HG02973 (cell line): ENCODE data around the gene SLC35F1.

Experiments
- ATAC-seq: cut with Tn5 transposase; IDR thresholded peaks from one replicate; pipeline ENCODE4 v1.9.1; 2021; ENCODE audit warnings: moderate library complexity; ENCODE audit not compliant: unreplicated experiment

SLC35F1 gene

GRCh38 chr6:118103381-118104146 is 196.5 kb downstream of the SLC35F1 start:
- no peak for ATAC-seq

DNA sequence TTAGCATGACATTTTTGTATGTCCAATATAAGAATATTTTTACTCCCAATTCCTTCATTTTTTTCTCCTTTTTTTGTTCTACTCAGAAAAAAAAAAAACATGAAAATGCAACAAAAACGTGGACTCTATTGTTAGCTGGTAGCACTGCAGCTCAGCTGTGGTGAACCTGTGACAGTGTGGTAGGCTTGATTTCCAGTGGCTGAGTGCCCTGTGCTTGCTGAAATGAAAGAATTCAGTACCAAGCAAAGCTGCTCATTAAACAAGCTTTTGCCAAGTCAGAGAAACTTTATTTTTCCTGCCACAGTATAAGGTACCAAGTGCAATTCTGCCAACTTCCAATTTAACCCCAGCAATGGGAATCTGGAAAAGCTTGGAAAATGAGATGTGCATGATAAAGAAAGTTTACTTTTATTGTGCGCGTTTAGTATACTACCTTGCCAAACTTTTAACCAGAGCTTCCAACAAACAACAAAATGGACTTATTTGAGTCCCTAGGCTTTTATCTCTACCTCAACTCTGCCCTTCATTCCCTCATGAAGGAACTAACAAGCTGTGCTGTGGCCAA is 215.2 kb downstream of the SLC35F1 start:
- ATAC-seq, result no peak

- ATAC-seq, result no peak
These were observed 215.7 kb downstream of the SLC35F1 start for GRCh38 chr6:118122801-118123200.

GRCh38 chr6:118123503-118124037 is 216.5 kb downstream of the SLC35F1 start:
- ATAC-seq, result no peak

DNA sequence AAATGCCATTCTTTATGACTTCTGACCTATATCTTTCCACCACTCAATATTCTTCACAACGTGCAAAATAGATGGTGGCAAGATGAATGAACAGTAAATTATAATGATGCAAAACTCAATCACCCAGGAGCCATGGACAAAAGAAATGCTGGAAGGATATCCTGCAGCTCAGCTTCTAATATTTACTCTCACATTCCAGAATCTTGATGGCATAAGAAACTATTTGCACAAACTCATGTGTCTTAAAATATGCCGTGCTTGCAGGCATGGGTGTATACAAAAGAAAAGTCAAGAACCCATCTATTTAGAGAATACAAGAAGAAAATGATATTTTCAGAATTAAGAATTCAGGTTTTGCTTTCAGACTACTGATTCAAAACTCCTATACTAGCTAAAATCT is 217.8 kb downstream of the SLC35F1 start:
- no peak for ATAC-seq

GRCh38 chr6:118128755-118129154 is 221.7 kb downstream of the SLC35F1 start:
- no peak for ATAC-seq

GRCh38 chr6:118134206-118134605 is 227.1 kb downstream of the SLC35F1 start:
- ATAC-seq, result no peak

DNA sequence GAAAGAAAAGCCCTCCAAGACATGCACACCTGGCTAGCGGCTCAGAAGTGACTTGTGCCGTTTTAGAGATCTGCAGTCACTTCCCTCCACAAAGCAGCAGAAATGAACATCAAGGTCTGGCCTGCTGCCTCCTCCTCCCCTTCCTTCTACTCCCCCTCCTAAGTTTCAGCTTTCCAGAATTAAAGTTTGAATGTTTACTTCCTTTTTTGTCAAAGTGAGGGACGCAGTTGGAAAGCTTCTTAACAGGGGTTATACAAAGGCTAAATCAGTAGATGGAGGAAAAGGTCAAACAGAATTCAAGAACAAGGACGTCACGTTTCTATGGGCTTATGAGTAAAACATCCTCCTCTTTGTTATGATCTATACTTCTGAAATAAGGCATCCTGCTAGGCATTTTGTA is 227.7 kb downstream of the SLC35F1 start:
- no peak for ATAC-seq

DNA sequence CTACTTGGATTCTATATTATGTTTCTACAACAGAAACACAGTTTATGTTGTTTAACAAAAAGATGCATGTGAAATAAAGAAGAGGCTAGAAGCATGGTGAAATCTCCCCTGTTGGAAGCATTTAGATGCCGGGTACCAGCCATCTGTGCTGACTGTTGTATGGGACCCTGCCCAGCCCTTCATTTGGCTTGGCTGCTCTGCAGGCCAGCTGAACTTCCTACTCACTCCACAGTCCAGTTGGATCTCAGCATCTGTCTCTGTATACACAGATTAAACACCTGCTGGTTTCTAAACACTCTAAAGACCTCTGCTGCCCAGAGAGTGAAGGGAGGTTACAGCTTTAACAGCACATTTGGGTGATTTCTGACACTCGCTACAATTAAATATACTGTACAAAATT is 228.3 kb downstream of the SLC35F1 start:
- ATAC-seq, result no peak

- no peak for ATAC-seq
These were observed 234.1 kb downstream of the SLC35F1 start for GRCh38 chr6:118141211-118141610.

GRCh38 chr6:118146584-118146983 is 239.5 kb downstream of the SLC35F1 start:
- no peak for ATAC-seq

GRCh38 chr6:118147511-118147910 is 240.4 kb downstream of the SLC35F1 start:
- ATAC-seq, result no peak

GRCh38 chr6:118148561-118148960 is 241.5 kb downstream of the SLC35F1 start:
- ATAC-seq, result no peak

- ATAC-seq, result no peak
These were observed 245.5 kb downstream of the SLC35F1 start for GRCh38 chr6:118152524-118152923.

- ATAC-seq, result no peak
These were observed 254.3 kb downstream of the SLC35F1 start for GRCh38 chr6:118161343-118161742.

GRCh38 chr6:118163542-118163941 is 256.5 kb downstream of the SLC35F1 start:
- no peak for ATAC-seq

GRCh38 chr6:118165500-118165899 is 258.4 kb downstream of the SLC35F1 start:
- ATAC-seq, result no peak

DNA sequence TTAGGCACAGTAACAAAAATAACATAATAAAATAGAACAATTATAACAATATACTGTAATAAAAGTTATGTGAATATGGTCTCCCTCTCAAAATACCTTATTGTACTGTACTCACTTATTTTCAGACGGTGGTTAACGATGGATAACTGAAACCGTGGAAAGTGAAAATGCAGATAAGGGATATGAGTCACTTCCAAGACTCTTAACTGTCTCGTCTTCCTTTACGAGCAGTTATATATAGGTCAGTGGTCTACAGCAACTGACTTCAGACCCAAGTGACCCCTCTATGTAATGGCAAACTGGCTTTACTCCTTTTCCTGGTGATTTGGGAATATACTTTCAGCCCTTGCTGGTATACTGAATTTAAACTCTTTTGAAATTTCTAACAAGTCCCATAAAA is 261.4 kb downstream of the SLC35F1 start:
- no peak for ATAC-seq

DNA sequence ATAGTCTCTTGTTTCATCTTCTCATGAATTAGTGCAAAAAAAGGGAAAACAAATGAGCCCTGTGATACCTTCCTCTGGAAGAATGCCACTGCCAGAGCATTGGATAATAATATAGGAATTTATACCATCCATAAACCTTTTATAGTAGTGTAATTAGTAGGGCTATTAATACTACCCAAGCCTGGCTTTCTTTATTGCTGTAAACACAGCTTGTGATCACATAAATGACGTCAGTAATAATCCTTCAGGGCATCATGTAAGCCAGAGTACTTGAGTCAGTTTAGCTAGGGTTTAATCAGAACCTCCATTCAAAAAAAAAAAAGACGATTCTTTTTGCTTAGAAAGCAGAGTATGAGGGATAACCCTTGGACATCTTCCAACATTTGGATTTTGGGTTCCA is 264.8 kb downstream of the SLC35F1 start:
- no peak for ATAC-seq

DNA sequence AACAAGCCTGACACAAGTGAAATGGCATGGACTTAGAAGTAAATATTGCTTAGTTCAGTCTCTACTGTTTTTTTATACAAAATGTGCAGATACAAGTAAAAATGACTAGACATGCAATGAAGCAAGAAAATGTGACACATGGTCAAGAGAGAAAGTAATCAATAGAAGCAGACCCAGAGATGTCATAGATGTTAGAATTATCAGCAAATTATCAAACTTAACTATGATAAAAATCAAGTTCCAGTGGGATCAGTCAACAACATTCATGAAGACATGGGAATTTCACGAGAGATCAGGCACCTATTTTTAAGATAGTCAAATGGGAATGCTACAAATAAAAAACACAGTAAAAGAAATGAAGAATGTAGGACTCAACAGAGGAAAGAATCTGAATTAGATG is 267.0 kb downstream of the SLC35F1 start:
- ATAC-seq, result no peak

- no peak for ATAC-seq
These were observed 270.7 kb downstream of the SLC35F1 start for GRCh38 chr6:118177720-118178119.

- no peak for ATAC-seq
These were observed 272.0 kb downstream of the SLC35F1 start for GRCh38 chr6:118179048-118179447.
